GM19438 (cell line): Measurements from ENCODE around the gene MSL2.
A peak's percentile ranks its signal among the peaks of the same experiment; 100 is the strongest.
"Not testable (repeated sequence)": the region's sequence is repeated elsewhere in the genome, so short reads cannot be mapped to it uniquely, and the experiment has no call there.

ENCODE experiments used
- ATAC-seq: cut with Tn5 transposase; IDR thresholded peaks from one replicate; pipeline ENCODE4 v1.9.1; 2021; ENCODE audit warnings: low read depth; ENCODE audit not compliant: unreplicated experiment

MSL2 gene

GRCh38 chr3:136193278-136194054 is 2.7 kb downstream of the MSL2 start:
- no peak for ATAC-seq

GRCh38 chr3:136192831-136193230 is 3.3 kb downstream of the MSL2 start:
- no peak for ATAC-seq

GRCh38 chr3:136192195-136192594 is 3.9 kb downstream of the MSL2 start:
- not testable (repeated sequence) for ATAC-seq

GRCh38 chr3:136189859-136190617 is 6.1 kb downstream of the MSL2 start:
- no peak for ATAC-seq

- ATAC-seq: no peak
Measured at GRCh38 chr3:136189043-136189442, 7.1 kb downstream of the MSL2 start.

- no peak for ATAC-seq
Measured at GRCh38 chr3:136187868-136188267, 8.3 kb downstream of the MSL2 start.

GRCh38 chr3:136186846-136187245 is 9.3 kb downstream of the MSL2 start:
- ATAC-seq: no peak

- ATAC-seq: peak; percentile 47
Measured at GRCh38 chr3:136186344-136186743, 9.8 kb downstream of the MSL2 start.

- ATAC-seq: no peak
Measured at GRCh38 chr3:136184703-136185102, 11.4 kb downstream of the MSL2 start.

- ATAC-seq: no peak
Measured at GRCh38 chr3:136181741-136182140, 14.4 kb downstream of the MSL2 start.

GRCh38 chr3:136177876-136178275 is 18.3 kb downstream of the MSL2 start:
- no peak for ATAC-seq

- ATAC-seq: no peak
Measured at GRCh38 chr3:136173939-136174490, 22.1 kb downstream of the MSL2 start.

GRCh38 chr3:136171097-136171542 is 25.0 kb downstream of the MSL2 start:
- no peak for ATAC-seq

GRCh38 chr3:136168236-136168635 is 27.9 kb downstream of the MSL2 start:
- ATAC-seq: not testable (repeated sequence)

- ATAC-seq: no peak
Measured at GRCh38 chr3:136166507-136166906, 29.6 kb downstream of the MSL2 start.

- not testable (repeated sequence) for ATAC-seq
Measured at GRCh38 chr3:136163607-136164006, 32.5 kb downstream of the MSL2 start.

GRCh38 chr3:136162322-136162721 is 33.8 kb downstream of the MSL2 start:
- ATAC-seq: no peak

- no peak for ATAC-seq
Measured at GRCh38 chr3:136161516-136161915, 34.6 kb downstream of the MSL2 start.

- no peak for ATAC-seq
Measured at GRCh38 chr3:136152963-136153362, 43.2 kb downstream of the MSL2 start.

GRCh38 chr3:136152176-136152843 is 43.8 kb downstream of the MSL2 start:
- ATAC-seq: no peak

GRCh38 chr3:136151219-136151618 is 44.9 kb downstream of the MSL2 start:
- no peak for ATAC-seq
